Transverse colon (tissue), 4 donors: Measurements from ENCODE around the gene PAK1IP1. TPM values are rescaled to one million over a fixed set of nuclear protein-coding genes. Genes with fewer than 3 reads are reported as not detected.

Experiments used
- DNase-seq: peaks from one replicate; pipeline ENCODE4 v3.0.0-alpha.2; 2019
- H3K27ac ChIP-seq, 4 donors: fragments of 200-600 bp; sonication (generic); 2 replicates each; pipeline ENCODE4 v1.5.1; 2016 to 2018; ENCODE audit warnings: inconsistent platforms in 4 of 4
- H3K27me3 ChIP-seq: fragments of 200-600 bp; sonication (generic); 2 replicates; pipeline ENCODE4 v1.5.1; 2017; ENCODE audit warnings: inconsistent platforms
- H3K36me3 ChIP-seq, 4 donors: fragments of 200-600 bp; sonication (generic); 2 replicates each; pipeline ENCODE4 v1.5.1; 2017 to 2019; ENCODE audit warnings: inconsistent platforms in 4 of 4
- H3K4me1 ChIP-seq, 4 donors: fragments of 200-600 bp; sonication (generic); 2 replicates each; pipeline ENCODE4 v1.5.1; 2017 to 2020; ENCODE audit warnings: inconsistent platforms in 4 of 4
- H3K4me3 ChIP-seq, 4 donors: fragments of 200-600 bp; sonication (generic); 1 replicate in 1 of 4; 2 replicates in 3 of 4; pipeline versions ENCODE4 v1.5.1 to v1.6.1; 2017 to 2019; ENCODE audit warnings: inconsistent platforms in 4 of 4
- H3K9me3 ChIP-seq, 2 donors: fragments of 200-600 bp; sonication (generic); 2 replicates each; pipeline ENCODE4 v1.5.1; 2017 to 2019; ENCODE audit warnings: inconsistent platforms in 2 of 2
- EP300 ChIP-seq: sonication (generic); formaldehyde crosslinking; IDR thresholded peaks from one replicate; pipeline ENCODE4 v1.6.1; 2017; ENCODE audit warnings: antibody characterized with exemption, low read depth
- POLR2A ChIP-seq: fragments of 450-650 bp; IDR thresholded peaks from one replicate; pipeline ENCODE4 v1.6.1; 2016; ENCODE audit warnings: antibody characterized with exemption, mild to moderate bottlenecking, moderate library complexity
- POLR2AphosphoS5 ChIP-seq, 3 donors: sonication (generic); formaldehyde crosslinking; IDR thresholded peaks; one replicate each; pipeline ENCODE4 v1.6.1; 2016; ENCODE audit warnings: antibody characterized with exemption in 3 of 3
- WGBS, 2 donors: methylation state at CpG; one replicate each; pipeline ENCODE4 v1.1.5; 2018; ENCODE audit warnings: low coverage in 1 of 2; 5-methylcytosine and 5-hydroxymethylcytosine counted together
- in situ Hi-C, 4 donors: fragments of 200-750 bp; cut with MboI; loops; one replicate each; pipeline versions ENCODE4 v1.15.0 to v1.15.1; 2017; ENCODE audit warnings: low sequenced_read_pairs in 3 of 4, low pct_ligation_motif_present in 1 of 4, low pct_unique_long_range_greater_than_20kb in 1 of 4
- intact Hi-C: fragments of 100-400 bp; cut with DNase I; formaldehyde crosslinking; loops from one replicate; pipeline ENCODE4 v1.15.1; 2023; ENCODE audit warnings: low total_unique reads
- total RNA-seq, 4 donors: library from RNA; depleted of rRNA; stranded (reverse); fragments of >200 nt; gene quantifications; one replicate each; pipeline ENCODE4 v1.1.0, GENCODE V29; 2016
- TF ChIP-seq, protein P1 (sequence below), 5 experiments: fragments of 200-600 bp in 3 of 5; fragments of 450-650 bp in 2 of 5; sonication (generic) in 3 of 5; IDR thresholded peaks; 1 replicate in 2 of 5; 2 replicates in 3 of 5; pipeline ENCODE4 v1.5.1; 2016 to 2017; ENCODE audit warnings: antibody characterized with exemption in 5 of 5, inconsistent platforms in 3 of 5, mild to moderate bottlenecking in 2 of 5, moderate library complexity in 1 of 5

Gene PAK1IP1
- total RNA-seq, 4 donors from 2014 or later, result 5.6 to 6.4 (median 6.0) TPM

DNA sequence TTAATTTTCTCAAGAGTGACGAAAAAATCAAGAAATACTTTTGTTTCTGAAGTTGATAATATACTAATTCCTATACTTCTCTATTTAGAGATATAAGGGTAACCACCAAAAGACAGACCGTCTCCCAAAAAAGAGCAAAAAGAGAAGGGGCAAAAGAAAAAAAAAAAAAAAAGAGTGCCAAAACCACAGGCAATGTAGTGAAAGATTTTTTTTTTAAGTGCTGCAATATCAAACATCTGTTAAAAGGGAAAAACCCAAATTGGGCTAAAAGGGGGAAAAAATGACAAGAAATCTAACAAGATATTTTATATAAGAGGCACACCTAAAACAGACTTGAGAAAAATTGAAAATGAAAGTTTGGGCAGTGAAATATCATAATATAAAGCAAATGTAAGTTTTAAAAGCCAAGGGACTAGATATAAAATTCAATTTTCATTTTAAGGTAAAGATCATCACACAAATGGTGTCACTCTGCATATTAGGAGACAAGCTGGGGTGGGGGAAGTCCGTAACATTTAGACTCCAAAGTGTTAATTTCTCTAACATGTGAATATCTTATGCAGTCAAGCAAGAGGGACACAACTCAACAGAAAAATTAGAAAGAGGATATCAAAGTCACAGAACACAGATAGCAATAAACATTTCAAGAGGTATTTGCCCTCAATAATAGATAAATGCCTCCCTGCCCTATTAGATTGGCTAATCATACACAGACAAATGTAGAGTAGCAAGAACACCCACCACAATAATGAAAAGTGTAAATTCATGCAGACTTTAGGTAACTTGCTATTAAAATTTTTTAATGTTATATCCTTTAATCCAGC lies 9.5 kb upstream of the PAK1IP1 start:
- Histone ChIP-seq H3K4me1 (no peaks in the 10 kb centered on the region), H3K27ac (no peak overlapping the region), H3K9me3 (no peaks in the 10 kb centered on the region), H3K27me3 (no peaks in the 10 kb centered on the region), H3K4me3 (no peak overlapping the region), H3K36me3 (no peaks in the 10 kb centered on the region)
- in situ Hi-C loops (no loop called here), intact Hi-C loops (no loop called here)
- TF ChIP-seq POLR2AphosphoS5 (IDR thresholded peaks at IDR 0.05) (no peak), POLR2A (no peak), EP300 (no peak)
- TF ChIP-seq, protein P1, sequence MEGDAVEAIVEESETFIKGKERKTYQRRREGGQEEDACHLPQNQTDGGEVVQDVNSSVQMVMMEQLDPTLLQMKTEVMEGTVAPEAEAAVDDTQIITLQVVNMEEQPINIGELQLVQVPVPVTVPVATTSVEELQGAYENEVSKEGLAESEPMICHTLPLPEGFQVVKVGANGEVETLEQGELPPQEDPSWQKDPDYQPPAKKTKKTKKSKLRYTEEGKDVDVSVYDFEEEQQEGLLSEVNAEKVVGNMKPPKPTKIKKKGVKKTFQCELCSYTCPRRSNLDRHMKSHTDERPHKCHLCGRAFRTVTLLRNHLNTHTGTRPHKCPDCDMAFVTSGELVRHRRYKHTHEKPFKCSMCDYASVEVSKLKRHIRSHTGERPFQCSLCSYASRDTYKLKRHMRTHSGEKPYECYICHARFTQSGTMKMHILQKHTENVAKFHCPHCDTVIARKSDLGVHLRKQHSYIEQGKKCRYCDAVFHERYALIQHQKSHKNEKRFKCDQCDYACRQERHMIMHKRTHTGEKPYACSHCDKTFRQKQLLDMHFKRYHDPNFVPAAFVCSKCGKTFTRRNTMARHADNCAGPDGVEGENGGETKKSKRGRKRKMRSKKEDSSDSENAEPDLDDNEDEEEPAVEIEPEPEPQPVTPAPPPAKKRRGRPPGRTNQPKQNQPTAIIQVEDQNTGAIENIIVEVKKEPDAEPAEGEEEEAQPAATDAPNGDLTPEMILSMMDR (IDR thresholded peaks at IDR 0.05), result no peak
- DNase-seq, result no peak
- WGBS, 2 donors, result 65 to 76% methylated on average over 2 to 3 of the region's 3 CpGs

DNA sequence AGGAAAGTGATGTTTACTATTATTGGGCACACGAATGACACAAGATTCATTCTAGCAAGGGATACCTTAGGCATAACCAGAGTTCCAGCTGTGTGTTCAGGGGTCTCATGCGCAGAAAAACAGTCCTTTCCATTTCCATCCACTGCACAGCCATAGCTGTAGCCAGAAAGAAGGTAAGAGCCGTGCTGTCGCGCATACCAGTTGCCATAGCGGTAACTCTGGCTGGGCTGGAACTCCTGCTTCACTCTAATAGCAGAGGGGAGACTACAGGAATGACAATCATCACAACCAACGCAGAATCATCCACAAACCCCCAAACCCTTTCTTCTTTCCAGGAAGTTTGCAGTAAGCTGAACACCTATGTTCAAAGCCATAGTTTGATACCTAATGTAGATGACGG lies 7.9 kb upstream of the PAK1IP1 start:
- in situ Hi-C loops (no loop called here), intact Hi-C loops (no loop called here)
- H3K4me3 ChIP-seq, result no peak overlapping the region
- H3K4me1 ChIP-seq, result no peaks in the 10 kb centered on the region
- TF ChIP-seq POLR2AphosphoS5 (IDR thresholded peaks at IDR 0.05) (no peak), POLR2A (no peak), EP300 (no peak)
- TF ChIP-seq, protein P1 (IDR thresholded peaks at IDR 0.05), result no peak
- no peak for DNase-seq
- no peaks in the 10 kb centered on the region for H3K36me3 ChIP-seq
- H3K27me3 ChIP-seq, result no peaks in the 10 kb centered on the region
- H3K9me3 ChIP-seq, result no peaks in the 10 kb centered on the region
- 67 to 78% methylated on average over 1 to 8 of the region's 8 CpGs for WGBS, 2 donors
- H3K27ac ChIP-seq, result no peak overlapping the region

DNA sequence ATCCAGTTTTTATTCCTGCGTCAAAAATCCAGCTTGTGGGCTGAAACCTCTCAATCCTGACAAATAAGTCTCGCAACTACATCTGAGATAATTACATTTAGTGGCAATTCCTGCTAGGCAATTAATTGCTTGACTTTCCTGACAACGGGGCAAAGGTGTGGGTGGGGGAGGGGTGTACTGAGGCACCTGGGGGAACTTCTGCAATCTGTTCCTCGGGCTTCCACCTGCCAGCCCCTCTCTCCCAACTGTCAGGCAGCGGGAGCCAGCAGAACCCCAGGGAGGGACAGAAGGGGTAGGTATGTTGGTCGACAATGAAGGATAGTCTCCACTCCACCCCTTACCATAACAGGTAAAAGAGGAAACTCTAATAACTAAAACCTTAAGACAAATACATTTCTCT lies 7.2 kb upstream of the PAK1IP1 start:
- in situ Hi-C loops, result no loop called here
- Histone ChIP-seq H3K27me3 (no peaks in the 10 kb centered on the region), H3K4me3 (no peak overlapping the region), H3K9me3 (no peaks in the 10 kb centered on the region), H3K4me1 (no peaks in the 10 kb centered on the region), H3K27ac (no peak overlapping the region), H3K36me3 (no peaks in the 10 kb centered on the region)
- TF ChIP-seq POLR2A (no peak), POLR2AphosphoS5 (IDR thresholded peaks at IDR 0.05) (no peak), EP300 (no peak)
- TF ChIP-seq, protein P1 (IDR thresholded peaks at IDR 0.05), result no peak
- 38% methylated on average over 6 of the region's 6 CpGs; no CpG with 5 or more reads in 1 of the 2 donors for WGBS, 2 donors
- intact Hi-C loops, result no loop called here
- no peak for DNase-seq

DNA sequence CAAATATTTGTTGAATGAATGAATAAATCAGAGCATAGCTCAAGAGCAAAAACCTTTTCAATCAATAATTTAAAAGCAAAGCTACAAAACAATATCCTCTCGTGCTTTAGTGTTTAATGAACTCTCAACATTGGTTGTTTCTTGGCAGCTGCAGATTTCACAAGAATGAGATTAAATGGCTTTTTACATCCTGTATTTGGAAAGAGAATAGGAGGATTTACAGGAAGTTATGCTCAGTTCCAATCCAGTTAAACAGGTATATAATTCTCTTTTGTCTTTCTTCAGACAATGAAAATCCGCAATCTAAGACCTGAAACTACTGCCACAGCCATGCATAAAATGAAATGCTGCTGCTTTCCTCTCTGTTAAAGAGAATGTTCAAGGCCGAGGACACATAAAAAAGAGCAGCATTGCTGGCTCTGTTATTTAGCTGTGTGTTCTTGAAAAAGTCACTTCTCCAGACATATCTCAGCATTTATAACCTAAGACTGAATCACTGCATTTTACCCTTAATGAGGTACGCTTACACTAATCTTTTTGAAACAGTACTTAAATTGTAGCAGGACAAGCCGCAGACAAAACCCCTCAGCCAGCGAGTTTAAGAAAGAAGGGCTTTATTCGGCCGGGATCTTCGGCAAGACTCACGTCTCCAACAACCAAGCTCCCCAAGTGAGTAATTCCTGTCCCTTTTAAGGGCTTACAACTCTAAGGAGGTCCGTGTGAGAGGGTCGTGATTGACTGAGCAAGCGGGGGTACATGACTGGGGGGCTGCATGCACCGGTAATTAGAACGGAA lies 3.9 kb upstream of the PAK1IP1 start:
- 53 to 77% methylated on average over 5 to 15 of the region's 15 CpGs for WGBS, 2 donors
- intact Hi-C loops, result loop anchor here (10.0 kb wide), 1 partner anchor 54 kb away; the partner anchor contains the start of gene TMEM14B
- H3K27ac ChIP-seq, result no peak overlapping the region
- no peaks in the 10 kb centered on the region for H3K27me3 ChIP-seq
- peaks cover 3 to 17% (median 15%) of the 10 kb centered on the region in 4 donors for H3K4me1 ChIP-seq
- H3K4me3 ChIP-seq, result no peak overlapping the region
- no peaks in the 10 kb centered on the region for H3K36me3 ChIP-seq
- in situ Hi-C loops, result loop anchor here in 2 of 4 donors (10.0 kb wide), 2 partner anchors 54 to 176 kb away; partner anchors contain the start of gene TMEM14B (in 1 of the 2)
- no peak for DNase-seq
- no peaks in the 10 kb centered on the region for H3K9me3 ChIP-seq
- TF ChIP-seq, protein P1 (IDR thresholded peaks at IDR 0.05), result no peak
- no peak for TF ChIP-seq EP300
- TF ChIP-seq POLR2A, result no peak
- TF ChIP-seq POLR2AphosphoS5 (IDR thresholded peaks at IDR 0.05), result no peak
